ENCODE measurements around the gene LRRC4B.
"Not testable (repeated sequence)": the region's sequence is repeated elsewhere in the genome, so short reads cannot be mapped to it uniquely, and the experiment has no call there.

DNA sequence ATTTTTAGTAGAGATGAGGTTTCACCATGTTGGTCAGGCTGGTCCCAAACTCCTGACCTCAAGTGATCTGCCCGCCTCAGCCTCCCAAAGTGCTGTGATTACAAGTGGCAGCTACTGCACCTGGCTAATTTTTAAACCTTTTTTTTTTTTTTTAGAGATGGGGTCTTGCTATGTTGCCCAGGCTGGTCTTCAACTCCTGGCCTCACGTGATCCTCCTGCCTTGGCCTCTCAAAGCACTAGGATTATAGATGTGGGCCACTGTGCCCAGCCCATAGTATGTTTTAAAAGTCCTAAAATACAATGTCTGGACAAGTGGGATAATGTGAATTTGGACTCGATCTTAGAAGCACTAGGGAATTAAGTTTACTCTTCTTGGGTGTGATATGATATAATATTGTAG lies 8.5 kb upstream of the LRRC4B start:
- TF ChIP-seq, protein P1, sequence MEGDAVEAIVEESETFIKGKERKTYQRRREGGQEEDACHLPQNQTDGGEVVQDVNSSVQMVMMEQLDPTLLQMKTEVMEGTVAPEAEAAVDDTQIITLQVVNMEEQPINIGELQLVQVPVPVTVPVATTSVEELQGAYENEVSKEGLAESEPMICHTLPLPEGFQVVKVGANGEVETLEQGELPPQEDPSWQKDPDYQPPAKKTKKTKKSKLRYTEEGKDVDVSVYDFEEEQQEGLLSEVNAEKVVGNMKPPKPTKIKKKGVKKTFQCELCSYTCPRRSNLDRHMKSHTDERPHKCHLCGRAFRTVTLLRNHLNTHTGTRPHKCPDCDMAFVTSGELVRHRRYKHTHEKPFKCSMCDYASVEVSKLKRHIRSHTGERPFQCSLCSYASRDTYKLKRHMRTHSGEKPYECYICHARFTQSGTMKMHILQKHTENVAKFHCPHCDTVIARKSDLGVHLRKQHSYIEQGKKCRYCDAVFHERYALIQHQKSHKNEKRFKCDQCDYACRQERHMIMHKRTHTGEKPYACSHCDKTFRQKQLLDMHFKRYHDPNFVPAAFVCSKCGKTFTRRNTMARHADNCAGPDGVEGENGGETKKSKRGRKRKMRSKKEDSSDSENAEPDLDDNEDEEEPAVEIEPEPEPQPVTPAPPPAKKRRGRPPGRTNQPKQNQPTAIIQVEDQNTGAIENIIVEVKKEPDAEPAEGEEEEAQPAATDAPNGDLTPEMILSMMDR (IDR thresholded peaks at IDR 0.05): not testable (repeated sequence)
- not testable (repeated sequence) for TF ChIP-seq POLR2A (IDR thresholded peaks at IDR 0.05)
